Activated CD4-positive, alpha-beta T cell treated with anti-CD3 and anti-CD28 coated beads for 4 hours (primary cell): Measurements from ENCODE around the gene IDH2.

Source experiments
- DNase-seq, 2 donors: peaks; one replicate each; pipeline ENCODE4 v3.0.0-alpha.2; 2020

Gene IDH2

DNA sequence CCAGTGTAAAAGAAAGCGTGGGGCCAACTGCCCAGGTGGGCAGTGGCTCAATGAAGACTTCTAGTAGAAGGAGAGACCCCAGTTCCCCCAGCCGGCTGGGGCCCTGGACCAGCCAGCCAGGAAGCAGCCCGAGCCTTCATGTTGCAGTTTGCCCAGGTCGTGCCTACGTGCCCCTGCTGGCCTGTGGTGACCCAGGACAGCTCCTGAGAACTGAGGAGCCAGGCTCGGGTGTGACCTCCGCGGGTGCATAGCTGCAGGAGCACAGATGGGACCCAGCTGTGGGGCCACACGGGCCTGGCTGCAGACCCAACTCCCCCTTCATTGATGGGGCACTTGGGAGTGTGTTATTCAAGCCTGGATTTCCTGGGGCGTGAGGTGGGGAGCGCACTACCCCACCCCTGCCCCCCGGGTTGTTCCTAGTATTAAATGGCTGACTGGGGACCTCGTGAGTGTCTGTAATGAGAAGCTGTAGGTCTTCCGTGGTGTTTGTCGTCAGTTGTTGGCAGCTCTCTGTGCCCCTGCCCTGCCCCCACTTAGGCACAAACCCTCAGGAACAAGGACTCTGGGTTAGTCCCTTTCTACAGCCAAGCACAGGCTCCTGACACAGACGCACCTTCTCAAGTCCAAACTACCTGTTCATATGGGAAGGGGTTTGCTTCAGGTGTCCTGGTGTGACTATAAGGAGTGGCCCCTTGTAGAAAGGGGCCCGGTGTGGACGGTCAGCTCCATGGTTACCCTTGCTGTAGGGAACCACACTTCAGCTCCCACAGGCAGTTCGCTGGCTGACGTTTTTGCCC is 39.1 kb downstream of the IDH2 start:
- no peak for DNase-seq

DNA sequence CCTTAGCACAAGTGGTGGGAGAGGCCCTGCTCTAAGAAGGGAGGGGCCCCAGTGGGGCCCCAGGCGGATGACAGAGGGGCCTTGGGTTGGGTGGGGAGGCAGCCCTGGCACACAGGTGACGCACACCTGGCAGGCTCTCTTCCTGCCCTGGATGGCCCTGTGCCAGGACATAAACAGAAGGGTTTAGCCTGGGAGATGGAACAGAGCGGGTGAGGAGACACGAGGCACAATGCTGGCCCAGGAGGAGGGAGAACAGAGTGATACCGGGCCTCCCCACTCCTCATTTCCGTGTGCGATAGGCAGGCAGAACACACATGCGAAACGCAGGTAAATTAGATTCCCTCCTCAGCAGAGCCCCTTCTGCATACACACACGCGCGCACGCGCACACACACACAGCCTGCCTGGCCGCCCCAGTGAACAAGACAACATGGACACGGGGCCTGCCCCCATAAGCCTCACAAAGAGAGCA is 39.8 kb downstream of the IDH2 start:
- no peak for DNase-seq

GRCh38 chr15:90062023-90062442 is 40.2 kb downstream of the IDH2 start:
- peak; percentile 42 to 43 for DNase-seq

DNA sequence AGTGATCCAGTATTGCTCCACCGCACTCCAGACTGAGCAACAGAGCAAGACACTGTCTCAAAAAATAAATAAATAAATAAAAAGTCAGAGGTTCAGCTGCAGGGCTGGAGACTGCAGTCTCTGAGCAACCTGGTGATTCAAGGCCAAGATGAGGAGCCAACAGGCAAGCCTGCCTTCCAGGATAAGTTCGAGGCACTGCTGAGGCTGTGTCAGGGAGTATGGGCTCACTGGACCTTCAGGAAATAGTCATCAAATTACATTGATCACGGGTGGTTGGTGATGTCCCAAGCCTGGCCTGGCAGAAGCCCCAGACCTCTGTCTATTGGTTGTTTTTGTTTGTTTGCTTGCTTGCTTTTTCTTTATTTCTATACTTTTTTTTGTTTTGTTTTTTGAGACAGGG is 41.5 kb downstream of the IDH2 start:
- no peak for DNase-seq

DNA sequence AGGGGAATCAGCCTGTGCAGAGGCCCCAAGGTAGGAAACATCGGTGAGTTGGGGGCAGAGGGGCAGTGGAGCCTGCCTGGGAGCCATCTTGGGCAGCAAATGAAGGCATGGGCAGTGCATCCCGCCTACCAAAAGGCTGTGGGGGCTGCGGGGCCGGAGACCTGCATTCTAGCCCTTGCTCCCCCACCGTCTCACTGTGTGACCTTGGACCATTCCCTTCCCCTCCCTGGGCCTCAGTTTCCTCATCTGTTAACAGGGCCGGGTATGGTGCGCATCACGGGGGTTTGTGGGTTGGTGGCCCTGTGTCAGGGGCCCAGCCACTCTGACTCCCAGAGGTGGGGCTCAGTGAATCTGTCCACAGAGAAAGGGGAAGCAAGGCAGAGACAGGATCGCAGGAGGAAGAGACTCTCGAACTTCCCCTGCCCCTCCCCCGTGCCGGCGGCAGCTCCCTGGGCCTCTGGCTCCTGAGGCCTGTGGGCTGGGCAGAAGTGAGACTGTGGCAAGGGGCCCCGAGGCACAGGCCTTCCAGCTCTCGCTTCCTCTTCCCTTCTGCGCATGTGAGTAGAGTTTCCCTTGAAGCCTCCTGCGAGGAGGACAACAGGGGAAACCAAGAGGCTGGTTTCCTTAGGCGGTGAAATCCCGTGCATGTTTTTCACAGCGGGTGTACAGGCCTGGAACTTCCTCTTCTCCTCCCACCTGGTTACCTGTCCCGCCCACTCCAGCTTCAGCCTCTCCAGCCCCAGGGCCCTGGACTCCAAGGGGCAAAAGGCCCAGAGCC is 42.9 kb downstream of the IDH2 start:
- DNase-seq: peak; percentile 47 to 50

GRCh38 chr15:90058775-90059174 is 43.5 kb downstream of the IDH2 start:
- no peak for DNase-seq

- no peak for DNase-seq
Observed at GRCh38 chr15:90058308-90058707, 44.0 kb downstream of the IDH2 start.

- no peak for DNase-seq
Observed at GRCh38 chr15:90056529-90056928, 45.7 kb downstream of the IDH2 start.

DNA sequence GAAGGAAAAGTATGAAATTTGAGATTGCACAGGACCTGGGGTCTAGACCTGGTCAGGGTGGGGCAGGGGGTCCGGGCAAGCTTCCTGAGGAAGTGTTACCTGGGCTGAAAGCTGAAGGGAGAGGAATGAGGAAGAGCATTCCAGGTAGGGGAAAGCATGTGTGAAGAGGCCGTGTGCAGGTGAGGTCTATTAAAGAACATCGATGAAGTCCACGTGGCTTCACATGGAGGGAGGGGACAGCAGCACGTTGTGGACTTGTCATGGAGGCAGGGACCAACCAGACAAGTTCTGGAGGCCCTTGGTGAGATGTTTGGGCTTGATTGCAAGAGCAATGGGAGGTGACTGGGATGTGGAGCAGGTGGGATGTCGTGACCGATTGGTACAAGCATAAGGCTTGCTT is 47.1 kb downstream of the IDH2 start:
- no peak for DNase-seq

GRCh38 chr15:90054618-90055097 is 47.6 kb downstream of the IDH2 start:
- no peak for DNase-seq

DNA sequence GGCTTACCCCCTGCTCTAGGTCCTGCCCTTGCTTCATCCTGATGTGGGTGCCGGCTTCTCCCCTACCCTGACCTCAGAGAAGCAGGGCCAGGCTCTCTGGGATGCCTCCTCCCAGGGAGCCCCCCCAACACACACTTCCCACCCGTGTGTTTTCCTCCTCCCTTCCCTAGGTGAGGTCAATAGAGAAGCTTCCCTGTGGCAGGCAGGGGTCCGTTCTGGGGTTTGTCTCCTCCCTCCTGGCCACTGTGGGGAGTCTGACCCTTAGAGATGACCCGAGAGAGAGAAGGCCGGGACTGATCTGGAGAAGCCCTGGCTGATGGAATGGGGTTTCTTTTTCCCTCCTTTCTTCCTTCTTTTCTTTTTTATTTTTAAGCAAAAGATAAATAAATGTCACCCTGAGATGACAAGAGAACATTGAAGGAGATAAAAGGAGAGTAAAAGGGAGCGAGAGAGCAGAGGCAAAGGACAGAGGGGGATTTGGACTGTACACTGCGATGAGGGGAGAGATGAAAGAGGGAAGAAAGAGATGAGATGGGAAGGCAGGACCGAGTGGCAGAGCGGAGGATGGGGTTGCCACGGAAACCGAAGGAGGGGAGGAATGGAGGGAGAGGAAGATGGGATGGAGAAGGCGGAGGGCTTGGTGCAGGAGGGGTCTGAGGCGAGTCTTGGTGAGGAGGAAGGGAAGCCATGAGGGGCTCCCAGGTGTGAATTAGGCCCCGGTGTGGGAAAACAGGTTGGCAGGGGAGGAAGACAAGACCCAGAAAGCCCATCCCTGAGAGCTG is 48.4 kb downstream of the IDH2 start:
- DNase-seq: no peak

DNA sequence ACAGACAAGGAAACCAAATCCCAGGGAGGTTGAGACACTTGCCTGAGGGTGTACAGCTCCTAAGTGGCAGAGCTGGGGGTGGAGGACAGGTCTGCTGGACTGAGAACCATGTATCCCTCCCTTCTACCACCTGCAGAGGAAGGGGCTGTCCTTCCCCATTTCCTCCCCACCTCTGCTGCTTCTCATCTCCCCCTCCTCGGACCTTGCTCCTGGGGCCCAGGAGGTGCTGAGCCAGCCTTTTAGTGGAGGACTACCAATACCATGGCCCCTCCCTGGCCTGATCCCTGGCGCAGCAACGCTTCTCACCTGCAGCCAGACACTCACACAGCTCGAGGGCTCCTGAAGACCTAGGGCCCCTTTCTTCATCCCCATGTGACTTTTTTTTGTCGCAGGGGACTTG is 50.4 kb downstream of the IDH2 start:
- no peak for DNase-seq

DNA sequence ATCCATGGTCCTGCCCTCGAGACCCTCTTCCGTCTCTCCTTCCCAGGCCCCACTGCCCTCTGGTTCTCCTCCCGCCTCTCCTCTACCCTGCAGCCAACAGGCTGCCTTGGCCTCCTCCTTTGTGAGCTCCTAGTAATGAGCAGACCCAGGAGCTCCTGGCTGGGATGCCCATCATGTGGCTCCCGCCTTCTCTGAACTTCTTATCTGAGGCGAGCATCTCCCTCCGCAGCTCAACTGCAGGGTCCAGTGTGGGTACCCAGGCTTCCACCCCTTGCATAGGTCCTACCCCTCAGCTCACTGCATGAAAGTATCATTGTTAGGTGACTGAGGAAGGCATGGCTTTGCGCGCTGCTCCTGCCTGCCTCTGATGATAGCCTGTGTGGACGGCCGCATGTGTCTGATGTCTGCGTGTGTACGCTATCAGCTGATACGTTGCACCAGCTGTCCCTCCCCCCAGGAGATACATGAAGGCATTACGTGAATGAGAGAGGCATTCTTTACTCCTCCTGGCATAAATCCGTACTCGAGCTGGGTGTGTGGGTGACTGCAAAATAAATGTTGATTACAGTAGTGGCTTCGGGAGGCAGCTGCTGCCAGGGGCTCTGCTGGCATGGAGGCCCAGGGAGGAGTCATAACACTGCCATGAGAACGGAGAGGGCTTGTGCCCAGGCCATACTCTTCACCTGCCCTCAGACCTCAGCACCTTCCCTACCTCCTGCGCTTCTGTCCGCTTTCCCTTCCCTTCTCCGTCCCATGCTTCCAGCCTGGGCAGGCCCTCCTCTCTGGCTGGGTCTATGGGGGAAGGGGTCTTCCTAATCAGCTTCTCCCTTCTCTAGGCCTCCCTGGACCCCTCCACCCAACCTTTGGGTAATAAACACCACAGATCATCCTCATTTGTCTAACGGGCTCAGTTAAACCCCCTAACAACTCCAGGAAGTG is 52.3 kb downstream of the IDH2 start:
- no peak for DNase-seq

- DNase-seq: no peak
Observed at GRCh38 chr15:90049030-90049429, 53.2 kb downstream of the IDH2 start.

DNA sequence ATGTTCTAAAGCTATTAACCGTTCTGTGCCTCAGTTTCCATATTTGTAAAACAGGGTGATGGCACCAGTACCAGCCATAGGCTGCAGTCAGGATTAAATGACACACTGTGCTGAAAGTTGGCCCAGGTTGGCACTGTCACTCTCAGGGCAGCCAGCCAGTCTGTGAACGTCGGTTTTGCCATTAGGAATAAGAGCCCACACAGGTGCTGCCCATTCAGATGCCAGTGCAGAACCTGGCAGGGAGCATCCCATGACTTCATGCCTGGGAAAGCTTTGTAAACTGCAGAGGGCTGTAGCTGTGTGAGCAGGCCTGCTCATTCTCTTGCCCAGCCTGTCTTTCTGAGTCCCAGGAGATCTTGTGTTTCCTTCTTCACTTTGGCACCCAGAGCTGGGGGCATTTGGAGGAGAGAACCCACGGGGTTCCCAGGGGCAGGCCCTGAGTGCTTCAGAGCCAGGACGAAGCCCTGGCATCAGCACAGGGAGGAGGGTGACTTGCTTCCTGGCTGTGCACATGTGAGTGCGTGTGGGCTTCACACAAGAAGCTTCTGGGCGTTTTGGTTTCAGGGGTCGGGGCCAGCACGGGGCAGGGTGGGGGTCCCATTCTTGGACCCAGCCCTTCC is 54.2 kb downstream of the IDH2 start:
- no peak for DNase-seq

DNA sequence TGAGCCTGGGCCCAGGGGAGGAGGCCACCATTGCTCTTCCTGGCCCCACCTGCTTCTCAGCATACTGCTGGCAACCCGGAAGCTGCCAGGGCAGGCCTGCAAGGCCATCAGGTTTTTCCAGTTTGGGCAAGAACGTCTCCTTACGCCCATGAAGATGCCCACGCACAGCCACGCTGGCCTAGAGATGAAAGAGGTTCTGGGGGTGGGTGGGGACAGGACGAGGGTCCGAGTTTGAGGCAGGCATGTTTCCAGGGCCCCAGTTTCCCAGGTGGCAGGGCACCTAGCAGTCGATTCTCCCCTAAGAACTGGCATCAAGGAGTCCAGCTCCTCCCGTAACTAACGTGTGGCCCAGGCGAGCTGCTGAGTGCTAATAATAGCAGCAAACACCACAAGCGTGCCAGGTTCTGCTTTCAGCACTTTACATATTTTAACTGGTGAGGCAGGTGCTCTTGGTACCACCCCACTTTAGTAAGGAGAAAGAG is 55.3 kb downstream of the IDH2 start:
- DNase-seq: no peak

- no peak for DNase-seq
Observed at GRCh38 chr15:90046289-90046688, 56.0 kb downstream of the IDH2 start.

DNA sequence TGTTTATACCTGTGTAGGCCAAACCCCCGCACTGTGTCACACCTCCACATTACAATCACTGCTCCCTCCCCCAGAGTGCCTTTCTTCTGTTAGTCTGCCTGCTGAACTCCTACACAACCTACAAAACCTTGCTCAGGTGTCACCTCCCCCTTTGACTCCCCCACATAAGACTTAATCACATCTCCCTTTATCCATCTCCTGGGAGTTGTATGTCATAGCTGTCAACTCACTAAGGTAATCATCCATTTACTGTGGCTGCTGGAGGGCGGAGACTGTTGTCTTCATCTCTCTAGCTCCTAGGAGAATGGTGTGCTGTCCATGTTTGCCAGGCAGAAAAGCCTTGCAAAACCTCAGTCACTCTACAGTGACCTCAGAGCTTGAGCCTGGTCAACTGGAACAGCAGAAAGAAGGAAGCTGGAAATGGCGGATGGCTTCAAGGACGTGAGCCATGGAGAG is 57.3 kb downstream of the IDH2 start:
- DNase-seq: no peak

GRCh38 chr15:90044191-90044590 is 58.1 kb downstream of the IDH2 start:
- DNase-seq: no peak

GRCh38 chr15:90043530-90044010 is 58.7 kb downstream of the IDH2 start:
- no peak for DNase-seq
